GM19467 (cell line): Measurements from ENCODE around the gene TBP.
"Not testable (repeated sequence)": the region's sequence is repeated elsewhere in the genome, so short reads cannot be mapped to it uniquely, and the experiment has no call there.

Source experiments
- ATAC-seq: cut with Tn5 transposase; IDR thresholded peaks from one replicate; pipeline ENCODE4 v1.9.1; 2021; ENCODE audit warnings: mild to moderate bottlenecking, moderate library complexity; ENCODE audit not compliant: unreplicated experiment

TBP gene

DNA sequence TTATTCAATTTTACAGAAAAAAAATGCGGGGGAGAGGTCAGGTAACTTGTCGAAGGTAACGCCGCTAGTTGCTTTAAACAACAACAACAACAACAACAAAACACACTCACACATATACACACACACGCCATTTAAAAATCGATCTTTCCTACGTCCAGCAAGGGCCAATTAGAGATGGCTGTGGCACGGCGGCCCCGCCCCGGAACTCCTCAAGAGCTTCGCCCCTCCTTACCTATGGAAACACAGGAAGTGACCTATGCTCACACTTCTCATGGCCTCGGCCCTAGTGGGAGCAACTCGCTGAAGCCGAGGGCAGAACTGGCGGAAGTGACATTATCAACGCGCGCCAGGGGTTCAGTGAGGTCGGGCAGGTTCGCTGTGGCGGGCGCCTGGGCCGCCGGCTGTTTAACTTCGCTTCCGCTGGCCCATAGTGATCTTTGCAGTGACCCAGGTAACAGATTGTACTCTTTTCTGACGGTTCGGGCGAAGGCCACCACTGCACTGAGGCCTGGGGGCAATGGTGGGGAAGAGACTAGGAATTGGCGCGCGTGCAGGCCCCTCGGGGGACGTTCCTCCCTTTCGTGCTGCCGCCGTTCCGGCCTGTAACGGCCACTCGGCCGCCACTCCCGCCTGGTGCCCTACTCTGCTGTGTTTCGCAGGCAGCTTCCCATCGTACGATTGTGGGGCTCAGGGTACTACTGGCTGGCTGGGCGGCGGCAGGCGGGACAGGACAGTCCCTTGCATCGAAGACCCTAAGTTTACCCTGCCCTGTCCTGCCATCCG, at the start of gene TBP:
Gene TBP, plus strand, starts transcription at position 357 of the 783 bp plus-strand sequence. CDS start 2,661 bp downstream, outside the sequence.
- ATAC-seq, result peak; percentile 94

DNA sequence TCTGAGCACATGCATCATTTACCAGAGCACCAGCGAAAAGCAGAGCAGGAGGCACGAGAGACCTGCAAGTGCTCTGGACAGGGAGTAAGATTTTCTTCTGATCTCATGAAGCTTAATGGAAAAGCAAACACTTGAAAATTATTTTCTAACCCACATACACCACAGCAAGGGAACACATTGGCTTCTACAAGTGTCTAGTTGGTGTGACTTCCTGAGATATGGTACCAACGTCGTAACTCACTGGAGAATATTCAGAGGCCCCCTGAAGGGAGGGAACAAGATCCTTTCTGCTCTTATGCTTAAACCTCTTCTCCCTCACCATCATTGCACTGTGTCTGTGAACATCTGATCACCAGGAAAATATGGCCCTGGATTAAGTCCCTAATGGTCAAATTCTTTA, 49.7 kb upstream of the TBP start:
- no peak for ATAC-seq

GRCh38 chr6:170505306-170505705, 48.9 kb upstream of the TBP start:
- no peak for ATAC-seq

GRCh38 chr6:170506446-170506845, 47.7 kb upstream of the TBP start:
- ATAC-seq, result no peak

- ATAC-seq, result not testable (repeated sequence)
These were observed 46.4 kb upstream of the TBP start for GRCh38 chr6:170507728-170508127.

GRCh38 chr6:170508275-170508674, 45.9 kb upstream of the TBP start:
- ATAC-seq, result not testable (repeated sequence)

DNA sequence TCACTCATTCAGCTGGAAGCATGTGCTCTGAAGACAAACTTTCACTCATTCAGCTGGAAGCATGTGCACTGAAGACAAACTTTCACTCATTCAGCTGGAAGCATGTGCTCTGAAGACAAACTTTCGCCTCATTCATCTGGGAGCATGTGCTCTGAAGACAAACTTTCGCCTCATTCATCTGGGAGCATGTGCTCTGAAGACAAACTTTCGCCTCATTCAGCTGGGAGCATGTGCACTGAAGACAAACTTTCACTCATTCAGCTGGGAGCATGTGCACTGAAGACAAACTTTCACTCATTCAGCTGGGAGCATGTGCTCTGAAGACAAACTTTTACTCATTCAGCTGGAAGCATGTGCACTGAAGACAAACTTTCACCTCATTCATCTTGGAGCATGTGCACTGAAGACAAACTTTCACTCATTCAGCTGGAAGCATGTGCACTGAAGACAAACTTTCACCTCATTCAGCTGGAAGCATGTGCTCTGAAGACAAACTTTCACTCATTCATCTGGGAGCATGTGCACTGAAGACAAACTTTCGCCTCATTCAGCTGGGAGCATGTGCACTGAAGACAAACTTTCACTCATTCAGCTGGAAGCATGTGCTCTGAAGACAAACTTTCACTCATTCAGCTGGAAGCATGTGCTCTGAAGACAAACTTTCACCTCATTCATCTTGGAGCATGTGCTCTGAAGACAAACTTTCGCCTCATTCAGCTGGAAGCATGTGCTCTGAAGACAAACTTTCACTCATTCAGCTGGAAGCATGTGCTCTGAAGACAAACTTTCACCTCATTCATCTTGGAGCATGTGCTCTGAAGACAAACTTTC, 45.1 kb upstream of the TBP start:
- not testable (repeated sequence) for ATAC-seq

- ATAC-seq, result no peak
These were observed 44.5 kb upstream of the TBP start for GRCh38 chr6:170509723-170510018.

DNA sequence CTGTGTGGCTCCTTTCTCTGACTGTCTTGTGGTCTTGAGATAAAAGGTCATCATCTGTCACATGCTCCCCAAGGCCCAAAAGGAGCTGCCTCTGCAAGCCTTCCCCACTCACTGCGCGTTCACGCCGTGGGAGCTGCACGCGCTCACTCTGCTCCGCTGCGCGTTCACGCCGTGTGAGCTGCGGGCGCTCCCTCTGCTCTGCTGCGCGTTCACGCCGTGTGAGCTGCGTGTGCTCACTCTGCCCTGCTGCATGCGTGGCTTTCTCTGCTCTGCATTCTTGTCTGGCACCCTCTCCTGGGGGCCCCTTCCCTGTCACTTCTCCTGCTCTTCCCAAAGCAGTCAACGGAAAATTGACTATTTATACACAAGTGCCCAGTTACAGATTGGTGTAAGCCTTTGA, 43.5 kb upstream of the TBP start:
- ATAC-seq, result no peak

GRCh38 chr6:170512249-170512648, 41.9 kb upstream of the TBP start:
- no peak for ATAC-seq

DNA sequence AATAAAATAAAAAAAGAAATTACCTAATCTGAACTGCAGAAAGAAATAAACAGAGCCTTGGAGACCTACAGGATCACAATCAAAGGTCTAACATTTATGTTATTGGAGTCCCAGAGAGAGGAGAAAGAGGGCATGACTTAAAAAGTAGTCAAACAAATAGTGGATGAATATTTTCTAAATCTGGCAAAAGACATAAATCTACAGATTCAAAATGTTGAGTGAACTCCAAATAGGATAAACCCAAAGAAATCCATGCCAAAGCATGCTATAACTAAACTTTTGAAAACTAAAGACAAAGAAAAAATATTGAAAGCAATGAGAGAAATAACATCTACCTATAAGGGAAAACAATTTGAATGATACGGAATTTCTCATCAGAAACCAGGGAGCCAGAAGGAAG, 39.3 kb upstream of the TBP start:
- ATAC-seq, result no peak

GRCh38 chr6:170516783-170517616, 37.2 kb upstream of the TBP start:
- peak; percentile 92 for ATAC-seq

GRCh38 chr6:170522565-170523183, 31.5 kb upstream of the TBP start:
- no peak for ATAC-seq

GRCh38 chr6:170523256-170524171, 30.7 kb upstream of the TBP start:
- no peak for ATAC-seq

- ATAC-seq, result no peak
These were observed 30.0 kb upstream of the TBP start for GRCh38 chr6:170524172-170524502.

DNA sequence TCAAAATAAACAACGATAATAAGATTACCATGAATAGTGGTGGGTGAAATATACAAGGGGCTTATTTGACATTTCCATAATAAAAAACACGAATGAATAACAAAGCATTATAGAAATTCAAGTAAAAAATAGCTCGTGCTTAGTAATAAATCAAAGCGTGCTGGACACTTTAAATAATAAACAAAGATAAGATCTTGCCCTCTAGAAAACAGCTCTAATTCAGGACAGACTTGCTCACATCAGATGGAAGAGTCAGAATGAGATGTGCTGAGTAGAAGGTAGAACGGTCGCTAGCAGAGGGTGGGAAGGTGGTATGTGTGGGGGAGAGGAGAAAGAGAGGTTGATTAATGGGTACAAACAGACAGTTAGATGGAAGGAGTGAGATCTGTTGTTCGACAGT, 28.4 kb upstream of the TBP start:
- no peak for ATAC-seq

GRCh38 chr6:170527995-170528394, 26.2 kb upstream of the TBP start:
- ATAC-seq, result not testable (repeated sequence)

GRCh38 chr6:170529839-170530469, 24.2 kb upstream of the TBP start:
- peak; percentile 78 for ATAC-seq

DNA sequence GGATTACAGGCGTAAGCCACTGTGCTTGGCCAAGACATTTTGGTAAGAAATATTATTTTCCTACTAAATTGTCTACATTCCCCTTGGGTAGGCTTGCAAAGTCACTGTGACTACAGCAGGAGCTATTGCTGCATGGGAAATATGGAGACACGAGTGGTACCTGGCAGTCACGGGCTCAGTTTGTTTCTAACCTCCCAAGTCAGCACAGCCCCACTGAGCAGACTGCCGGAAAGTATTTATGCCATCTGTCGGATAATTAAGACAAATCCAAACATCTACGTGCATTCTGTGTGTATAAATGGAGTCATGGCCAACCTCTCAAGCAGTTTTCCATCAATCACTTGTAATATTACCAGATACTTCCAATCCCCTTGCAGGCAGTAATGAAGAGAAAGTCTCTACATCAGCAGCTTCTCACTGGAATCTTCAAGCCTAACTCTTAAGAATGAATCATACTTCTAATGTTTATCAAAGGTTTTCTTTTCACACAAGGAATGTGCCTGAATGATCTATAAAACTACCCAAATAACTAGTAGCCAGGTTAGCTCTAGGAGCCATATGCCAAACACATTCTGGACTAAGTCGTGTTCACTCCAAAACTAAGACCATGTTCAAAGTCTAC, 21.2 kb upstream of the TBP start:
- ATAC-seq, result no peak
